ENCODE results near the gene VGLL2. TPM values are rescaled to one million over a fixed set of nuclear protein-coding genes. Genes with fewer than 3 reads are reported as not detected.

VGLL2 gene

Small RNA genes within 50 kb of the gene (small RNA-seq; reads per million reads assigned to genes)
- not detected for gene RN7SKP18
